ENCODE measurements around the gene TAF3. TPM values are rescaled to one million over a fixed set of nuclear protein-coding genes. Genes with fewer than 3 reads are reported as not detected.

The TAF3 gene
- polyA plus RNA-seq, 1 donor (not counting 4 experiments of a cell fraction or from before 2014, with no cell fraction given), result 2.0 TPM

DNA sequence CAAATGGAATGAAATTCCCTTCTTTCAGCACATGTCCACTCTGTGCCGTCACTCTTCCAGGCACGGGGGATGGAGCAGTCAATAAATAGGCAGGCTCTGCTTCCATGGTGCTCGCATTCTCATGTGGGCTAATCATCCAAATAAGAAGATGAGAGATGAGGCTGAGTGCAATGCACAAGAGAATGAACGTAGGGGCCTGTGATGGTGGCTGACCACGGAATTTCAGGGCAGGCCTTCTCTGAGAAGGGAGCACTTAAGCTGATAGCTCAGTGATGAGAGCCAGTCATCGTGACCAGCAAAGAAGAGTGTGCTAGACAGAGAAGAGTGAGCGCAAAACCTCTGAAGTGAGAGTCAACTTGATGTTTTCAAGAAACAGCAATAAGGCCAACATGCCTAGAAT lies 47.9 kb downstream of the TAF3 start:
- no peaks in the 10 kb centered on the region for H3K4me1 ChIP-seq (ENCODE audit: control insufficient read depth, extremely low read depth, insufficient read depth, low read length)
- no peaks in the 10 kb centered on the region for H3K27me3 ChIP-seq (ENCODE audit: control insufficient read depth, extremely low read depth, insufficient read depth, low read length)
- DNase-seq (ENCODE audit: low read depth, low spot score) (no peak), FAIRE-seq (no peak)
- H3K79me2 ChIP-seq (ENCODE audit: control insufficient read depth, insufficient read depth, low read length), result peaks cover 3% of the 10 kb centered on the region
- H4K20me1 ChIP-seq (ENCODE audit: control insufficient read depth, extremely low read depth, insufficient read depth, low read length), result no peaks in the 10 kb centered on the region
- H2AFZ ChIP-seq (ENCODE audit: control insufficient read depth, low read length), result no peak overlapping the region
- no peak overlapping the region for H3K27ac ChIP-seq (ENCODE audit: control insufficient read depth, insufficient read depth, low read length)
- H3K9ac ChIP-seq (ENCODE audit: control insufficient read depth, extremely low read depth, insufficient read depth, low read length), result no peak overlapping the region
- no peaks in the 10 kb centered on the region for H3K9me1 ChIP-seq (ENCODE audit: control insufficient read depth, extremely low read depth, insufficient read depth, low read length)
- H3K9me3 ChIP-seq (ENCODE audit: control insufficient read depth, low read depth, low read length), result no peaks in the 10 kb centered on the region
- H3K4me3 ChIP-seq (ENCODE audit: control insufficient read depth in 2 of 3, extremely low read depth in 1 of 3, insufficient read depth in 2 of 3, low read depth in 1 of 3, low read length in 3 of 3), result no peak overlapping the region
- TF ChIP-seq CTCF (optimal IDR thresholded peaks at IDR 0.05 in 1 of 3, IDR thresholded peaks at IDR 0.05 in 1 of 3, conservative IDR thresholded peaks at IDR 0.05 in 1 of 3; ENCODE audit: extremely low read depth in 1 of 3, insufficient read depth in 2 of 3, low read length in 3 of 3) (no peak), EZH2 (IDR thresholded peaks at IDR 0.05; ENCODE audit: low read length) (no peak)
- no peaks in the 10 kb centered on the region for H3K36me3 ChIP-seq (ENCODE audit: control insufficient read depth in 2 of 2, extremely low read depth in 1 of 2, insufficient read depth in 2 of 2, low read length in 2 of 2)
- dilution Hi-C loops (cut with MboI; ENCODE audit: extremely low pct_ligation_motif_present, low sequenced_read_pairs), result no loop called here
- no peak overlapping the region for H3K4me2 ChIP-seq (ENCODE audit: control insufficient read depth, extremely low read depth, insufficient read depth, low read depth, low read length)

- Histone ChIP-seq H3K9ac (ENCODE audit: control insufficient read depth, extremely low read depth, insufficient read depth, low read length) (peak overlapping the region; percentile 41), H3K4me1 (ENCODE audit: control insufficient read depth, extremely low read depth, insufficient read depth, low read length) (peaks cover 4% of the 10 kb centered on the region), H2AFZ (ENCODE audit: control insufficient read depth, low read length) (peak overlapping the region; percentile 58), H3K27ac (ENCODE audit: control insufficient read depth, insufficient read depth, low read length) (no peak overlapping the region), H3K79me2 (ENCODE audit: control insufficient read depth, insufficient read depth, low read length) (peaks cover 3% of the 10 kb centered on the region), H3K9me1 (ENCODE audit: control insufficient read depth, extremely low read depth, insufficient read depth, low read length) (no peaks in the 10 kb centered on the region), H3K9me3 (ENCODE audit: control insufficient read depth, low read depth, low read length) (no peaks in the 10 kb centered on the region), H3K4me3 (ENCODE audit: control insufficient read depth in 2 of 3, extremely low read depth in 1 of 3, insufficient read depth in 2 of 3, low read depth in 1 of 3, low read length in 3 of 3) (peak overlapping the region; percentile 16 to 66 (median 61)), H3K27me3 (ENCODE audit: control insufficient read depth, extremely low read depth, insufficient read depth, low read length) (no peaks in the 10 kb centered on the region), H3K36me3 (ENCODE audit: control insufficient read depth in 2 of 2, extremely low read depth in 1 of 2, insufficient read depth in 2 of 2, low read length in 2 of 2) (no peaks in the 10 kb centered on the region), H4K20me1 (ENCODE audit: control insufficient read depth, extremely low read depth, insufficient read depth, low read length) (no peaks in the 10 kb centered on the region), H3K4me2 (ENCODE audit: control insufficient read depth, extremely low read depth, insufficient read depth, low read depth, low read length) (peak overlapping the region; percentile 79)
- FAIRE-seq, result no peak
- TF ChIP-seq CTCF (optimal IDR thresholded peaks at IDR 0.05 in 1 of 3, IDR thresholded peaks at IDR 0.05 in 1 of 3, conservative IDR thresholded peaks at IDR 0.05 in 1 of 3; ENCODE audit: extremely low read depth in 1 of 3, insufficient read depth in 2 of 3, low read length in 3 of 3) (peak in 1 of 3 experiments; percentile 38), EZH2 (IDR thresholded peaks at IDR 0.05; ENCODE audit: low read length) (no peak)
- no peak for DNase-seq (ENCODE audit: low read depth, low spot score)
- dilution Hi-C loops (cut with MboI; ENCODE audit: extremely low pct_ligation_motif_present, low sequenced_read_pairs), result no loop called here
Measured at GRCh38 chr10:7872041-7872442, 53.7 kb downstream of the TAF3 start.

All from keratinocyte (primary cell).